NCI-H460 (cell line): ENCODE data around the gene NPC1. TPM values are rescaled to one million over a fixed set of nuclear protein-coding genes. Genes with fewer than 3 reads are reported as not detected.
"Not testable (repeated sequence)": the region's sequence is repeated elsewhere in the genome, so short reads cannot be mapped to it uniquely, and the experiment has no call there.

Experiments
- DNase-seq: peaks from one replicate; pipeline ENCODE4 v3.0.0-alpha.2; 2016; ENCODE audit warnings: low read depth; ENCODE audit errors: extremely low read depth
- total RNA-seq: library from RNA; depleted of rRNA; stranded (reverse); fragments of >200 nt; shearing (Covaris generic); gene quantifications from 2 replicates; pipeline ENCODE4 v1.2.3, GENCODE V29; 2014

The NPC1 gene
- total RNA-seq, 1 experiment from 2014 or later, result 36.0 TPM

GRCh38 chr18:23578067-23578701 lies 8.1 kb downstream of the NPC1 start:
- DNase-seq, result no peak

GRCh38 chr18:23577521-23577920 lies 8.8 kb downstream of the NPC1 start:
- not testable (repeated sequence) for DNase-seq

- DNase-seq, result no peak
Measured at GRCh38 chr18:23575309-23575651, 11.0 kb downstream of the NPC1 start.

- no peak for DNase-seq
Measured at GRCh38 chr18:23574611-23575308, 11.5 kb downstream of the NPC1 start.

- no peak for DNase-seq
Measured at GRCh38 chr18:23573626-23574431, 12.5 kb downstream of the NPC1 start.

GRCh38 chr18:23573020-23573419 lies 13.3 kb downstream of the NPC1 start:
- no peak for DNase-seq

GRCh38 chr18:23572570-23572969 lies 13.7 kb downstream of the NPC1 start:
- DNase-seq, result no peak

GRCh38 chr18:23572012-23572411 lies 14.3 kb downstream of the NPC1 start:
- no peak for DNase-seq

- DNase-seq, result no peak
Measured at GRCh38 chr18:23570912-23571504, 15.3 kb downstream of the NPC1 start.

- no peak for DNase-seq
Measured at GRCh38 chr18:23569299-23570063, 16.8 kb downstream of the NPC1 start.

- no peak for DNase-seq
Measured at GRCh38 chr18:23568281-23569138, 17.8 kb downstream of the NPC1 start.

- no peak for DNase-seq
Measured at GRCh38 chr18:23567671-23568070, 18.6 kb downstream of the NPC1 start.

- no peak for DNase-seq
Measured at GRCh38 chr18:23565916-23566547, 20.3 kb downstream of the NPC1 start.

GRCh38 chr18:23563377-23564043 lies 22.8 kb downstream of the NPC1 start:
- no peak for DNase-seq

GRCh38 chr18:23560186-23560585 lies 26.1 kb downstream of the NPC1 start:
- DNase-seq, result no peak

- DNase-seq, result not testable (repeated sequence)
Measured at GRCh38 chr18:23557511-23557910, 28.8 kb downstream of the NPC1 start.

- no peak for DNase-seq
Measured at GRCh38 chr18:23556145-23556780, 30.0 kb downstream of the NPC1 start.

GRCh38 chr18:23553887-23554286 lies 32.4 kb downstream of the NPC1 start:
- no peak for DNase-seq
